SH-SY5Y (cell line): ENCODE measurements around the gene B3GALT6.

Source experiments
- GATA2 ChIP-seq: IDR thresholded peaks from 2 replicates; pipeline ENCODE4 v1.6.1; 2011; ENCODE audit warnings: mild to moderate bottlenecking, low read depth, low read length
- GATA3 ChIP-seq: IDR thresholded peaks from 2 replicates; pipeline ENCODE4 v1.6.1; 2011; ENCODE audit warnings: low read depth, mild to moderate bottlenecking, low read length, moderate library complexity

DNA sequence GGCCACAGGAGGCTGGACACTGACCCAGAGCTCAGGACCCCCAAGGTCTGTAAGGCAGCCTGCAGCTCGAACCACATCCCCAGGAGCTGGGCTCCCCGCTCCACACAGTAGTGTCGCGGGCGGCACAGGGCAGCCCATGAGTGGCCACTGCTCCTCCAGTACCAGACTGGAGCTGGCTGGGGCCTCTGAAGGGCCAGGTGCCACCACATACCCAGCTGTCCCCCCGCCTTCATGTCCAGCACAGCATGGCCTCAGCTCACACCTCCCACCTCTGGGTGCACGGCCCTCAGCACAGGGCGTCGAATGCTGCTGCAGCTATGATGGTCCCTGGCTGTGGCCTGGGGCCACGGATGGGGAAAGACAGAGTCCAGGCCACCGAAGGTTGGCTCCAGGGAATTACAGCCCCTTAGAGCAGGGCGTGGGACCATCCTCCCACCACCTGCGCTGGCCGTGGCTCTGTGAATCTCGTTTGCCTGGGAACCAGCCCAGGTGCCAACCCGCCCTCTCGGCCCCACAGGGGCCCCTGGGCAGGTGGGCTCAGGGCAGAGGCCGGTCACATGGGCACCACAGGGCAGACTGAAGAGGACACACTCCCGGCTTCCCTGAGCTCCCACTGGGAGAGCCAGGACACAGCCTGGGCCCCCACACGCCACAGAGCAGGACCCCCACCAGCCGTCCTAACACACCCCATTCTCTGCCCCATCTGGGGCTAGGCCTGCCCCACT, 16.0 kb upstream of the B3GALT6 start:
- TF ChIP-seq GATA3 (no peak), GATA2 (no peak)
